ENCODE results near the gene REXO5. TPM values are rescaled to one million over a fixed set of nuclear protein-coding genes. Genes with fewer than 3 reads are reported as not detected.

Gene REXO5
- total and polyA plus RNA-seq, 9 of the 15 experiments (the other 6 are each of a cell fraction or from before 2014, with no cell fraction given): 10.5 to 45.1 (median 25.4) TPM

DNA sequence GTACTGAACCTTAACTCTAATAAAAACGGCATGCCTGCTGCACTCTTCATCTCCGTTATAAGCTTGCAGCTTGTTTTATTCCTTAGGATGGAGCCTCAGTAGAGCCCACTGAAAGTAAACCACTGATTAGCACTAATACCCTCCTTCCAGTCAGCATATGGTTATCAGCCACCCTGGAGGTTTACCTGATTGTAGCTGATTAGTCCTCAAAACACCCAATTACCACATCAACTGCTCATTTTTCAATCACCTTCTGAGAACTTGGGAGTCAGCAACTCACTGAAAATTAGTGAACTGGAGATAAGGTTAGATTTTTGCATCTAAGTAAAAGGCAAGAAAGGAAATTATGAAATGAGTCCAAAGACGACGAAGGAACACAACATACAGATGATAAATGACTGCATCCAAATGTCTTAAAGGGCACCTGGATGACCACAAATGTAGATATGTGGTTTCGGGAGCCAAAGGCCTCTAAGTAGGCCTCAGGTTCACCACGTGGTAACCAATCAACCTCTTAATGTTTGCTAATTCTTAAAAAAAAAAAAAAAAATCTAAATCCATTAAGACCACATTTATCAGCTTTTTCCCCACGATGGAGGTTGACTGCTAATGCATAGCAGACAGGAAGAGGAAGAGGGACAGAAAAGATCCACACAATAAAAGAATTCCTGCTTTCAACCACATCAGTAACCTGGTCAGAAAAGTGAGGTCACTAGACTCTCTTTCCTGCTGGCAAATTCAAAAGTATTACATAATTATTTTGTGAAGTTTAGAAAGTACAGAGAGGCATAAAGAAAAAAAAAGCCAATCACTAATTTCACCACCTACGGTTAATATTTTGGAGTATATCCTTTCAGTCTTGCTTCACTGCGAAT, 65.9 kb downstream of the REXO5 start (continued):
- TF ChIP-seq, protein P1, sequence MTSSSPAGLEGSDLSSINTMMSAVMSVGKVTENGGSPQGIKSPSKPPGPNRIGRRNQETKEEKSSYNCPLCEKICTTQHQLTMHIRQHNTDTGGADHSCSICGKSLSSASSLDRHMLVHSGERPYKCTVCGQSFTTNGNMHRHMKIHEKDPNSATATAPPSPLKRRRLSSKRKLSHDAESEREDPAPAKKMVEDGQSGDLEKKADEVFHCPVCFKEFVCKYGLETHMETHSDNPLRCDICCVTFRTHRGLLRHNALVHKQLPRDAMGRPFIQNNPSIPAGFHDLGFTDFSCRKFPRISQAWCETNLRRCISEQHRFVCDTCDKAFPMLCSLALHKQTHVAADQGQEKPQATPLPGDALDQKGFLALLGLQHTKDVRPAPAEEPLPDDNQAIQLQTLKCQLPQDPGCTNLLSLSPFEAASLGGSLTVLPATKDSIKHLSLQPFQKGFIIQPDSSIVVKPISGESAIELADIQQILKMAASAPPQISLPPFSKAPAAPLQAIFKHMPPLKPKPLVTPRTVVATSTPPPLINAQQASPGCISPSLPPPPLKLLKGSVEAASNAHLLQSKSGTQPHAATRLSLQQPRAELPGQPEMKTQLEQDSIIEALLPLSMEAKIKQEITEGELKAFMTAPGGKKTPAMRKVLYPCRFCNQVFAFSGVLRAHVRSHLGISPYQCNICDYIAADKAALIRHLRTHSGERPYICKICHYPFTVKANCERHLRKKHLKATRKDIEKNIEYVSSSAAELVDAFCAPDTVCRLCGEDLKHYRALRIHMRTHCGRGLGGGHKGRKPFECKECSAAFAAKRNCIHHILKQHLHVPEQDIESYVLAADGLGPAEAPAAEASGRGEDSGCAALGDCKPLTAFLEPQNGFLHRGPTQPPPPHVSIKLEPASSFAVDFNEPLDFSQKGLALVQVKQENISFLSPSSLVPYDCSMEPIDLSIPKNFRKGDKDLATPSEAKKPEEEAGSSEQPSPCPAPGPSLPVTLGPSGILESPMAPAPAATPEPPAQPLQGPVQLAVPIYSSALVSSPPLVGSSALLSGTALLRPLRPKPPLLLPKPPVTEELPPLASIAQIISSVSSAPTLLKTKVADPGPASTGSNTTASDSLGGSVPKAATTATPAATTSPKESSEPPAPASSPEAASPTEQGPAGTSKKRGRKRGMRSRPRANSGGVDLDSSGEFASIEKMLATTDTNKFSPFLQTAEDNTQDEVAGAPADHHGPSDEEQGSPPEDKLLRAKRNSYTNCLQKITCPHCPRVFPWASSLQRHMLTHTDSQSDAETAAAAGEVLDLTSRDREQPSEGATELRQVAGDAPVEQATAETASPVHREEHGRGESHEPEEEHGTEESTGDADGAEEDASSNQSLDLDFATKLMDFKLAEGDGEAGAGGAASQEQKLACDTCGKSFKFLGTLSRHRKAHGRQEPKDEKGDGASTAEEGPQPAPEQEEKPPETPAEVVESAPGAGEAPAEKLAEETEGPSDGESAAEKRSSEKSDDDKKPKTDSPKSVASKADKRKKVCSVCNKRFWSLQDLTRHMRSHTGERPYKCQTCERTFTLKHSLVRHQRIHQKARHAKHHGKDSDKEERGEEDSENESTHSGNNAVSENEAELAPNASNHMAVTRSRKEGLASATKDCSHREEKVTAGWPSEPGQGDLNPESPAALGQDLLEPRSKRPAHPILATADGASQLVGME (CRISPR knock-in tag; IDR thresholded peaks at IDR 0.05): no peak
- TF ChIP-seq MAFG (tag; conservative IDR thresholded peaks at IDR 0.05): no peak
- no peak for TF ChIP-seq KDM5B (IDR thresholded peaks at IDR 0.05; ENCODE audit: insufficient replicate concordance, low read depth, low read length)
- no peak for TF ChIP-seq ZC3H8 (IDR thresholded peaks at IDR 0.05)
- TF ChIP-seq ARHGAP35 (IDR thresholded peaks at IDR 0.05; ENCODE audit: partially characterized antibody): no peak
- no peak for TF ChIP-seq NBN (IDR thresholded peaks at IDR 0.05; ENCODE audit: low read depth)
- no peak for TF ChIP-seq HMG20B (CRISPR knock-in tag; IDR thresholded peaks at IDR 0.05)
- TF ChIP-seq MYC (IDR thresholded peaks at IDR 0.05; ENCODE audit: low read depth, low read length): no peak
- no peak for TF ChIP-seq MYC (CRISPR knock-in tag; IDR thresholded peaks at IDR 0.05; ENCODE audit: borderline replicate concordance, low read depth)
- no peak for TF ChIP-seq ZNF124 (CRISPR knock-in tag; IDR thresholded peaks at IDR 0.05)
- TF ChIP-seq CEBPG (CRISPR knock-in tag; IDR thresholded peaks at IDR 0.05): no peak
- TF ChIP-seq CEBPG (tag; conservative IDR thresholded peaks at IDR 0.05 in 1 of 2, IDR thresholded peaks at IDR 0.05 in 1 of 2): no peak
- no peak for TF ChIP-seq TAF15 (IDR thresholded peaks at IDR 0.05; ENCODE audit: low read depth, low read length)
- TF ChIP-seq CBFA2T2 (conservative IDR thresholded peaks at IDR 0.05): peak; percentile 46
- TF ChIP-seq RFX7 (CRISPR knock-in tag; IDR thresholded peaks at IDR 0.05): no peak
- no peak for TF ChIP-seq ZC3H11A (IDR thresholded peaks at IDR 0.05; ENCODE audit: low read depth, low read length)
- TF ChIP-seq FOXK1 (CRISPR knock-in tag; IDR thresholded peaks at IDR 0.05; ENCODE audit: borderline replicate concordance): no peak
- TF ChIP-seq SMARCE1 (IDR thresholded peaks at IDR 0.05): no peak
- TF ChIP-seq ZBTB34 (CRISPR knock-in tag; IDR thresholded peaks at IDR 0.05): no peak
- no peak for TF ChIP-seq MAFK (IDR thresholded peaks at IDR 0.05; ENCODE audit: low read length)
- no peak for TF ChIP-seq ID3 (CRISPR knock-in tag; IDR thresholded peaks at IDR 0.05)
- TF ChIP-seq ID3 (tag; IDR thresholded peaks at IDR 0.05): no peak
- no peak for TF ChIP-seq NELFE (IDR thresholded peaks at IDR 0.05; ENCODE audit: insufficient read depth, insufficient read length)
